Right cardiac atrium (tissue), 5 donors: ENCODE measurements around the gene YOD1. TPM values are rescaled to one million over a fixed set of nuclear protein-coding genes. Genes with fewer than 3 reads are reported as not detected.

Experiments used
- ATAC-seq, 2 donors: fragments of 200-7000 bp; cut with Tn5 transposase; one replicate each; pipeline versions ENCODE4 v1.8.0 to v1.9.1; 2020; ENCODE audit warnings: moderate library complexity in 2 of 2, mild to moderate bottlenecking in 1 of 2
- DNase-seq, 3 donors: peaks; one replicate each; pipeline ENCODE4 v3.0.0-alpha.2; 2020
- H3K27ac ChIP-seq: one replicate; pipeline ENCODE4 v1.5.1; 2013; ENCODE audit warnings: mild to moderate bottlenecking, low read length, control low read depth, moderate library complexity
- H3K27me3 ChIP-seq: one replicate; pipeline ENCODE4 v1.6.1; 2013; ENCODE audit not compliant: control insufficient read depth, insufficient read depth
- H3K4me1 ChIP-seq: one replicate; pipeline ENCODE4 v1.6.1; 2013; ENCODE audit warnings: low read length; ENCODE audit not compliant: control insufficient read depth, insufficient read depth
- H3K4me3 ChIP-seq: one replicate; pipeline ENCODE4 v1.5.1; 2013; ENCODE audit warnings: low read length, control low read depth
- H3K9me3 ChIP-seq: one replicate; pipeline ENCODE4 v1.6.1; 2013; ENCODE audit warnings: low read length; ENCODE audit not compliant: control insufficient read depth
- whole genome bisulfite sequencing: extraction: QIAGEN DNeasy Blood & Tissue Kit; methylation state at CpG from one replicate; pipeline ENCODE4 v1.1.7; 2013; 5-methylcytosine and 5-hydroxymethylcytosine counted together
- intact Hi-C, 4 donors: fragments of 100-400 bp; cut with DNase I; formaldehyde crosslinking; loops; one replicate each; pipeline versions ENCODE4 v1.11.0 to v1.14.0; 2022 to 2023
- polyA plus RNA-seq: library from polyadenylated mRNA; stranded (reverse); fragments of 200-250 nt; gene quantifications from one replicate; pipeline ENCODE4 v1.2.3, GENCODE V29; 2013
- total RNA-seq, 4 donors: library from RNA; stranded (reverse); fragmentation: NEBNext Ultra II Directional; extraction: Animal tissue kit (Norgen Biotek cat#: 25700); gene quantifications; one replicate each; pipeline ENCODE4 v1.2.1, GENCODE V29; 2021
- donor health status: healthy with polysubstance abuse.
- donor health status: DM: no; HTN: yes; CAD: no.
- donor health status: DM: no; HTN: no; CAD: no.
- donor health status: DM: no; HTN: yes; CAD: no; lungs with severe emphysema.
- donor health status: DM: yes; HTN: yes; CAD: no.

Gene YOD1
- total and polyA plus RNA-seq, 5 donors: 1.6 to 5.0 (median 4.8) TPM

DNA sequence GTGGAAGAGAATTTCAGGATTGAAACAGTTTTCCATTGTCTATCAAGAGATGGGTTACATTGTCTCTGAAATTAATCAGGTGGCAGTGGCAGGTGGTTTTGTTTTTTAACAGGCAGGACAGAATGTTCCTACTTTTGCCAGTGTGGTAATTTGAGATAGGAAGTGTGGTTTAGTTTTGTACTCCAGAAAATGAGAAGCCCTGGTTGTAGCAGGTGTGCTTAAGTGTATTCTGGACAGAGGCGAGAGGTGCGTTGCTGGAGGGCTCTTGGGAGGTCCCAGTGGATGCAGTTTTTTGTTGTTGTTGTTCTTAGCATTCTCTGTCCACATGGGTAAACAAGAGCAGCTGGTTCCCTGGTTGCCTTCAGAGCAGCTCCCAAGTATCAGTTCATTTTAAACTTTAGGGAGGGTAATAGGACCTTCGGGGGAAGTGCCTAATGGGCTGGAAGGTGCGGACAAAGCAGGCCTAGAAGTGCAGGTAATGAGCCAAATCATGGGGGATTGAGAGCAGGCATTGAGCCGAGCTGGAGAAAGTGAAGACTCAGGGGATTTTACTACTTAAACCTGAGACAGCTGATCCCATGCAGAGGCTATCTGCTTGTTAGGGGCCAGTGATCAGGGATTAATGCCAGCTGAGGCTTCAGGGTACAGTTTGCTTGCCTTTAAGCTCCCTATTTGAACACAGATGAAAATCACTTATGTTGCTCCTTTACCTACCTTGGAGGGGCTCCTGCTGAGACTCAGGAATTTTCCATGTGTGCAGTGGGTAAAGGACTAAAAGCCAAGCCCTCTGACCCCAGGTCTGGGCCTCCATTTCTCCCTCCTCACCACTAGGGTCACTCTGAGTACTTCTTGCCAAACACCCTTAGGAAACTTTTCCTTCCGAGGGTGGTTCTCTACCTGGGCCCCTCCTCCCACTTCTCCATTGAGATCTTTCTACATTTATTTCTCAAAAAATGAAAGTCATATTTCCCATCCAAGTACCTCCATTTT is 8.2 kb upstream of the YOD1 start:
- H3K4me3 ChIP-seq: no peak overlapping the region
- DNase-seq: no peak
- H3K27me3 ChIP-seq: no peaks in the 10 kb centered on the region
- WGBS: 82% methylated on average over 6 of the region's 6 CpGs
- H3K9me3 ChIP-seq: no peaks in the 10 kb centered on the region
- intact Hi-C loops: no loop called here
- no peak overlapping the region for H3K27ac ChIP-seq
- no peaks in the 10 kb centered on the region for H3K4me1 ChIP-seq
- no peak for ATAC-seq

DNA sequence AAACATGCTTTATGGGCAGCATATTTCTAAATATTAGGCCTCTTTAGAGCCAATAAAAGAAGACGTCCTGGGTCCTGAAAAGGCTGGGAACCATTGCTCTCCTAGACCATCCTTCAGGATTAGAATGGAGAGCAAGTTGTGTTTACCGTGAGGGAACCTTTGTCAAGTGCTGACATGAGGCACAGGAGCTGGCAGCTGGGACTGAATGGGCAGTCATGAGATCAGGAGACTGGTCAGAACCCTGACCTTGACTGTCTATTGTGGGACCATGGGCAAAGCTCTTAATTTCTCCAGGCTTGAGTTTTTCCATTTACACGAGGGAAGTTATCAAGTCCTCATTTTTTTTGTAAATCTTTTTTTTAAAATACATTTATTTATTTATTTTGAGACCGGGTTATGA is 7.2 kb upstream of the YOD1 start:
- no peak overlapping the region for H3K27ac ChIP-seq
- no peaks in the 10 kb centered on the region for H3K27me3 ChIP-seq
- DNase-seq (no peak), ATAC-seq (no peak)
- WGBS: 81% methylated on average over 4 of the region's 4 CpGs
- intact Hi-C loops: no loop called here
- H3K4me1 ChIP-seq: no peaks in the 10 kb centered on the region
- no peak overlapping the region for H3K4me3 ChIP-seq
- no peaks in the 10 kb centered on the region for H3K9me3 ChIP-seq

DNA sequence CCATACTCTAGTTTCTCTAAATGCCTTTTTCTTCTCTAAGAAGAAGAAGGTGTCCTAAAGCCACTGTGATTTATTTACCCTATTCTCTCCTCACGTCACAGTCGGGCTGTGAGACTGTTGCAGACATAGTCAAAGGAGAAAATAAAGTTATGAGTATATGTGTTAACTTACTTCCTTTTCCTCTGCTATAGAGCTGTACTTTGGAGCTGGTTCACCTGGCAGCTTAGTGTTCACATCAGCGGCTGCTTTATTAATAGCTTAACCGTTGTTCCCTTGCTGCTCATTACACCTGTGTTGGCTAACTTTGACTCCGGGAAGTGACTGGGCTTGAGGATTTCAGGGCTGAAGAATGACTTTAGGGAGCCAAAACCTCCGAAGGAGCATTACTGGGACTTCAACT is 5.7 kb upstream of the YOD1 start:
- intact Hi-C loops: no loop called here
- DNase-seq: no peak
- ATAC-seq: no peak
- H3K4me3 ChIP-seq: no peak overlapping the region
- no peaks in the 10 kb centered on the region for H3K27me3 ChIP-seq
- no peaks in the 10 kb centered on the region for H3K4me1 ChIP-seq
- 90% methylated on average over 6 of the region's 6 CpGs for WGBS
- H3K9me3 ChIP-seq: no peaks in the 10 kb centered on the region
- H3K27ac ChIP-seq: no peak overlapping the region

DNA sequence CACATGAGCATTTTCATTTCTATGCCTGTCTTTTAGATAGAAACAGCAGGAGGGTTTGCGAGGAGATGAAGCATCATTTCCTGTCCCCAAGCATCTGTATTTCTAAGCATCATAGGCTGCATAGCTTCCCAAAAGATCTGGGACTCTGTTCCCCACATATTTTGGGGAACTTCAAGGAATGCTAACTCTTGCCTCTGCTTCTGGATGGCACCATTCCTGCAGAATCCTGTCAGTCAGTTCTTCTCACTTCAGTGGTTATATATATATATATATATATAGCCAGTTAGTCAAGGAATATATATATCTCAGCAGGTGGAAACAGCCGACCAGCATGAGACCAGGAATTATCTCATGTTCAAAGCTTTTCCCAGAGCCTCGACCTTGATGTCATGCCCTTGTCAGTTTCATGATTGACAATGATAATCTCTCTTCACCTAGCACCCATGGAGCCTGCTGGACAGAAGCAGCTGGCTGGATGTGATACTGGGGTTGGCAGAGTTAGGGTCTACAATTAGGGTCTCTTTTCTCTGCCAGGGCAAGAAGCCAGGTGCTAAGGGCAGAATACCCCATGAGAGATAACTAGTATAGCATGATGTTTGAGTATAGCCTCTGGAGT is 4.5 kb upstream of the YOD1 start:
- intact Hi-C loops: no loop called here
- no peak overlapping the region for H3K27ac ChIP-seq
- no peaks in the 10 kb centered on the region for H3K4me1 ChIP-seq

DNA sequence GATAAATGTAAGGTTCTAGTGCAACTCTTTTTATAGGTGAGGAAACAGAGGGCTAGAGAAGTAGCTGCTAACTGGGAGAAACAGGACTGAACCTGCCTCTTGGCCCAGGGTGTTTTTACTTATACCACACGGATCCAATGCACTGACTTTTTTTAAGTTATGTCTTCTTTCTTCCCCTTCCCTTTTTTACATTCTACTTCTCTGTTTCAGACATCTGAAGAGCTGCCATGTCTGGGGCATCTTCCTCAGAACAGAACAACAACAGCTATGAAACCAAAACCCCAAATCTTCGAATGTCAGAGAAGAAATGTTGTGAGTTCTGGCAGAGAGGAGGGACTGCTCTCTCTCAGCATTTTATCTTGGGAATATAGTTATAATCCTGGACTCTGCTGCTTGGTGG is 3.5 kb upstream of the YOD1 start:
- intact Hi-C loops: no loop called here
- ATAC-seq (no peak), DNase-seq (no peak)
- 42% methylated on average over 2 of the region's 2 CpGs for WGBS
- no peaks in the 10 kb centered on the region for H3K27me3 ChIP-seq
- H3K4me1 ChIP-seq: no peaks in the 10 kb centered on the region
- peak overlapping the region; percentile 13 for H3K27ac ChIP-seq
- H3K9me3 ChIP-seq: no peaks in the 10 kb centered on the region
- no peak overlapping the region for H3K4me3 ChIP-seq

More for the DNA sequence above, 4.5 kb upstream of the YOD1 start:
- Histone ChIP-seq H3K27me3 (no peaks in the 10 kb centered on the region), H3K4me3 (no peak overlapping the region), H3K9me3 (no peaks in the 10 kb centered on the region)
- 50% methylated on average over 3 of the region's 3 CpGs for WGBS
- ATAC-seq (no peak), DNase-seq (no peak)

DNA sequence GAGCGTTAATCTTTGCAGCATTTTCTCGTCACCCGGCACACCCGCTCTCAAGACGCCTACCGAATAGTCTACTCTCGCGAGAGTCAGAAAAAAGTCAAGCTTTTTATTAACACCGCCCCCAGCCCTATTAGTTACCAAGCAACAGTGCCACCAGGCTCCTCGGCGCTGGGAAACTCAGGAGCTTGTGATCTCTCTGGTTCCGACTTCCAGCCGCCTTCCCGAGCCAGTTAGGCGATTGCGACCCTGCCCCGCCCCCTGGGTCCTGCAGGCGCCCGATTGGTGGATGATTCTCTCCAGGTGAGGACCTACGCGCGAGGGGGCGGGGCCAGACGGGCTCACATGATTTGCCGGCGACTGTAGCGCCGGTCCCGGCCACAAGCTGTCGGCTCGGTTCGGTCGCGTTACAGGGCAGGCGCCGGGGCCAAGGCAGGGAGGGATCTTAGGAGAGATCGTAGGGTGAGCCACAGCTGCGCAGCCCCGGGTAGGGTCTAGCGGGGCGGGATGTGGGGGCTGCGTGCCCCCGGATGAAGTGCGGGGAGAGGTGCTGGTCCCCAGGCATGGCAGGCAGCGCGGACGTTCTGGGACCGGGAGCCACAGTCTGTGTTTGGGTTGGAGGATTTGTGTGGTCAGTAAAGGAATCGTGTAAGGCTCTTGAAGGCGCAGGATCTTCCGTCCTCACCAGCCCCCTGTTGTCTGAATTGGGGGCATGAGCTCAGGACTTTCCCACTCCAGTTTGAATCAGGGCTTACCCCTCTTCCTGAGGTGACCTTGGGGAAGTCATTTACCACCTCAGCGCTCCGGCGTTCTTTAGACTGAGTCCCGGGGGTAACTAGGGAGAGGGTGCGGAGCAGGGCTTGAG is 2.1 kb upstream of the YOD1 start, which contains the start of gene PFKFB2:
Gene PFKFB2 (plus strand): TSS at position 365 of the 859 bp plus-strand sequence. CDS start 1,443 bp downstream, outside the sequence.
- DNase-seq (peak; percentile 97 to 98 (median 98)), ATAC-seq (peak; percentile 93 to 94)
- Histone ChIP-seq H3K9me3 (no peaks in the 10 kb centered on the region), H3K4me1 (no peaks in the 10 kb centered on the region), H3K27me3 (no peaks in the 10 kb centered on the region), H3K27ac (peak within 1 kb of the TSS; percentile 83), H3K4me3 (peak within 1 kb of the TSS; percentile 46)
- intact Hi-C loops: no loop called here
- WGBS: 3% methylated on average over 56 of the region's 56 CpGs

DNA sequence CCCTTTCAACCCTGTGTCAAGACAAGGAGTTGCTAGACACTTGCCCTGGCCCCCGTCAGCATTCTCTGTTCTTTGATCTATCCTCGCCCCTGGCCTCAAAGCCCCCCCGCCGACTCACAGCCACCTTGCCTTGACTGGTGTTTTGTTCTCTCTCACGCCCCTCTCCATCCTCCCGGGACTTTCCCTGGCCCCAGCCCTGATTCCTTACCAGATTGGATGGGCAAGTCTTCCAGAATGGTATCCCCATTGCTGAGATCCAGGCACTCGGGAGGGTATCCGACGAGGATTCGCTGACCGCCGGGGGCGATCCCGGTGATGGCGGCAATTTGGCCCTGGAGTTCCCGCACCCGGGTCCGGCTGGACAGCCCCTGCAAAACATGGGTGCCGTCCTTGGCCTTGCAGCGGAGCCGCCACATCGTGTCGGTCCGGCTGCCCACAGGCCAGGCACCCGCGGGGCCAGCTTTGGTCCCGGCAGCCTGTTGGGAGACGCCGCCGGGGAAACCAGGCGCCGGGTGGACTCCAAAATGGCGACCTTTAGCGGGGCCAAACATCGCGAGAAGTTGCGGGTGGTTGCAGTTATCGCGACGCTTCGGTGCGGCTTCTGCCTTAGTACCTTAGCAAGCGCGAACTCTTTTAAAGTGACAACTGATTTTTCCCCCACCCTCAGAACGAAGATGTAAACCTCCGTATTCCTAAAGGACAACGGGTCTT is 373 bp downstream of the YOD1 start:
- DNase-seq (peak; percentile 93 to 98 (median 97)), ATAC-seq (peak; percentile 72 to 80)
- intact Hi-C loops: no loop called here
- H3K27ac ChIP-seq: peak overlapping the region; percentile 73
- no peaks in the 10 kb centered on the region for H3K27me3 ChIP-seq
- under 1% methylated on average over 47 of the region's 47 CpGs for WGBS
- no peaks in the 10 kb centered on the region for H3K9me3 ChIP-seq
- peak overlapping the region; percentile 93 for H3K4me3 ChIP-seq
- no peaks in the 10 kb centered on the region for H3K4me1 ChIP-seq

DNA sequence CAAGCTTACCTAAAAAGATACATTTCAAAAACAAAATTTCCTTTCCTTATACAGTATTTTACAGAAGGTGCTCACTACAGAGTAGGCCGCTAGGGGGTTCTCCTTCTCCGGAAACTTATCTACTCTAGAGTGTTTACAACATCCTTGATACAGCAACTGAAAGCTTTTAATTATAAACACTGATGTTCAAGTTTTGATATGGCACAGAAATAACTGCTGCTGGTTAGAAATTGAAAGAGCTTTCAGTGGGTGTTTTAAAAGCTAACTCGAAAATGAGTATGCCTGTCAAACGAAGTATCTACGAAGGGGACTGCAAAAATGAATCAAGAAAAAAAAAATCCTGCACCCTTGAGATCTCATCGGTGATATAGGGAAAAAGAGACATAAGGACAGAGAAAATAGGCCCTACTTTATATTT is 1.0 kb downstream of the YOD1 start:
- Histone ChIP-seq H3K9me3 (no peaks in the 10 kb centered on the region), H3K27me3 (no peaks in the 10 kb centered on the region), H3K27ac (no peak overlapping the region), H3K4me3 (peak overlapping the region; percentile 93), H3K4me1 (no peaks in the 10 kb centered on the region)
- intact Hi-C loops: no loop called here
- DNase-seq (no peak), ATAC-seq (peak; percentile 36 to 41)
- WGBS: under 1% methylated on average over 6 of the region's 6 CpGs

DNA sequence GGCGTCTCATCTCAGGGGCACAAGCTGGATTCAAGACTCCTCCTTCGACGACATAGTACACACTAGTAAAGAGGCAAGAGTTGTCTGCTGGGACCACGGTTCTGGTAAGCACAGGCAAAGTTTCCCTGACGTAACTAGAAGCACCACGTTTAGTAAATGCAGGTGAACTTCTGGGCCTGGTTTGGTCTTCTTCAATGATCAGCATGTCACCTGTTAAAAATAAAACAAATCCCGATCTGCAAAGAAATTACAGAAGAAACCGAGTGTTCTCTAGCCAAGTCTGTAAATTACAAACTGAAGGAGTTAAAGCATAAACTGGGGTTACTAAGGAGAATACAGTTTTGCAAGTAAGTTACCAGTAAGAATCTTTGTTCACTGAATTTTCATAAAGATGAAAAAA is 1.5 kb downstream of the YOD1 start:
- ATAC-seq (no peak), DNase-seq (no peak)
- Histone ChIP-seq H3K27me3 (no peaks in the 10 kb centered on the region), H3K9me3 (no peaks in the 10 kb centered on the region), H3K4me3 (peak overlapping the region; percentile 93), H3K4me1 (no peaks in the 10 kb centered on the region), H3K27ac (no peak overlapping the region)
- intact Hi-C loops: no loop called here
- WGBS: 59% methylated on average over 8 of the region's 8 CpGs

DNA sequence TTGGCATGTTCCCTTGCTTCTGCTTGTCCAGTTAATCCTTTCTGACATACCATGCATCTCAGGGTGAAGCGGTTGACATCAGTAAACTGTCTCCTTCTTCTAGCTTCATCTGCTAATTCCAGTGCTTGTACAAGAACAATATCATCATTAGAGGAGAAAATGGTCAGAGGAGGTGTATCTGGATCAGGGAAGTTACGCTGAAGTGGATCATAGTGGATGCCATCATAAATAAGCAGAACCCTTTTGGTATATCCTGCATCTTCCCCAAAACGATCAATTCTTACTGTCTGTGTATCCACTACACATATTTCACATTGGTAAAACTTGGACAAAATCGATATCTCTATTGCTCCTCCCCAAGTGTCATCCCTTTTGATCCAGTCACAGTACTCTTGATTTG is 2.0 kb downstream of the YOD1 start:
- Histone ChIP-seq H3K9me3 (no peaks in the 10 kb centered on the region), H3K27ac (no peak overlapping the region), H3K4me3 (no peak overlapping the region), H3K4me1 (no peaks in the 10 kb centered on the region), H3K27me3 (no peaks in the 10 kb centered on the region)
- ATAC-seq: no peak
- intact Hi-C loops: no loop called here
- DNase-seq: no peak
- WGBS: 89% methylated on average over 4 of the region's 4 CpGs
